ENCODE measurements around the gene ZDHHC9. TPM values are rescaled to one million over a fixed set of nuclear protein-coding genes. Genes with fewer than 3 reads are reported as not detected.
A peak's percentile ranks its signal among the peaks of the same experiment; 100 is the strongest.

ZDHHC9 gene
- total and polyA plus RNA-seq, 12 donors = 4.3 to 75.7 (median 24.6) TPM

DNA sequence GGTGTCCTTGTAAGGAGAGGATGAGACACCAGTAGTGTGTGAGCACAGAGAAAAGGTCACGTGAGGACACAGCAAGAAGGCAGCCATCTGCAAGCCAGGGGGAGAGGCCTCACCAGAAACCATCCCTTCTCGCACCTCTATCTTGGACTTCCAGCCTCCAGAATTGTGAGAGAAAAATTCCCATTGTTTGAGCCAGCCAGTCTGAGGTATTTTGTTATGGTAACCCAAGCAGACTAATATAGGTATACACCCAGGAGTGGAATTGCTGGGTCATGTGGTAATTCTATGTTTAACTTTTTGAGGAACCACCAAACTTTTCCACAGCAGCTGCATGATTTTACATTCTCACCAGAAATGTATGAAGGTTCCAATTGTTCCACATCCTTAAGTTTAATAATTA, 25.6 kb downstream of the ZDHHC9 start:
- H3K4me1 ChIP-seq (replicated peaks in 1 of 2) = no peaks in the 10 kb centered on the region
- no peak overlapping the region for H3K4me3 ChIP-seq
- intact Hi-C loops (cut with DNase I) = no loop called here
- no peaks in the 10 kb centered on the region for H3K36me3 ChIP-seq (replicated peaks in 1 of 2)
- no peak for DNase-seq
- H3K9me3 ChIP-seq (replicated peaks in 1 of 3) = no peaks in the 10 kb centered on the region
- 82 to 100% (median 94%) methylated on average over 2 of the region's 2 CpGs for WGBS, 4 donors
- no peaks in the 10 kb centered on the region for H3K27me3 ChIP-seq
- no peak overlapping the region for H3K27ac ChIP-seq
- TF ChIP-seq, protein P1, sequence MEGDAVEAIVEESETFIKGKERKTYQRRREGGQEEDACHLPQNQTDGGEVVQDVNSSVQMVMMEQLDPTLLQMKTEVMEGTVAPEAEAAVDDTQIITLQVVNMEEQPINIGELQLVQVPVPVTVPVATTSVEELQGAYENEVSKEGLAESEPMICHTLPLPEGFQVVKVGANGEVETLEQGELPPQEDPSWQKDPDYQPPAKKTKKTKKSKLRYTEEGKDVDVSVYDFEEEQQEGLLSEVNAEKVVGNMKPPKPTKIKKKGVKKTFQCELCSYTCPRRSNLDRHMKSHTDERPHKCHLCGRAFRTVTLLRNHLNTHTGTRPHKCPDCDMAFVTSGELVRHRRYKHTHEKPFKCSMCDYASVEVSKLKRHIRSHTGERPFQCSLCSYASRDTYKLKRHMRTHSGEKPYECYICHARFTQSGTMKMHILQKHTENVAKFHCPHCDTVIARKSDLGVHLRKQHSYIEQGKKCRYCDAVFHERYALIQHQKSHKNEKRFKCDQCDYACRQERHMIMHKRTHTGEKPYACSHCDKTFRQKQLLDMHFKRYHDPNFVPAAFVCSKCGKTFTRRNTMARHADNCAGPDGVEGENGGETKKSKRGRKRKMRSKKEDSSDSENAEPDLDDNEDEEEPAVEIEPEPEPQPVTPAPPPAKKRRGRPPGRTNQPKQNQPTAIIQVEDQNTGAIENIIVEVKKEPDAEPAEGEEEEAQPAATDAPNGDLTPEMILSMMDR (IDR thresholded peaks at IDR 0.05) = no peak
- no peak for TF ChIP-seq POLR2A (IDR thresholded peaks at IDR 0.05)

DNA sequence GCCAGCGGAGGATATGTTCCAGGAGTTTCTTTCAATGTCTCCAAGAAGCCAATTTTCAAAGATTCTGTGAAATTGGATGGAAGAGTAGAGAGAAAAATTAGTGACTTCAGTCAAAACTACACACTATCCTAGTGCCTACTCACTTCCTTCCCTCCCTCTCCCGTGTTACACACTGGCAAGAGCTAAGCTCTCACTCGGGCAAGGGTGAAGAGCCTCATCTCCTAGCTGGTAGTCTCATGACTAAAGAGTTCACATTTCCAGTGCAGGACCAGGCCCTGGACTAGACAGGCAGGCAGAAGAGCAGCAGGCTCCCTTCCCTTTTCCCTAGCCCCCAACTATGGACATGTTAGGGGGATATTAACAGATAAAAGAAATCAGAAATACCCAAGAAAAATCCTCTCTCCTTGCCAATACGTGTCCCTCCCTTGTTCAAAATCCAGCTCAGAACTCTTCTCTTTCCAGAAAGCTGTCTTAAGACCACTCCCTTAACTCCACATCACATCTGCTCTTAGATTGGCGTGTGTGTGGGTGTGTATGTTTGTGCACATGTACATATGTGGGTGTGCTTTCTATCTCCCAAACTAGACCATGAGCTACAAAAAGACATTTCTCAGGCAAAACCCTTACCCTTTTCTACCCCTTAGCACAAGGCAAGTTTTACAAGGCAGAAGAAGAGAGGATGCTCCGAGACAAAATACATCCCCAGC, 29.9 kb downstream of the ZDHHC9 start:
- intact Hi-C loops (cut with DNase I) = no loop called here
- Histone ChIP-seq H3K4me1 (replicated peaks in 1 of 2) (no peaks in the 10 kb centered on the region), H3K27ac (no peak overlapping the region), H3K4me3 (no peak overlapping the region), H3K9me3 (replicated peaks in 1 of 3) (no peaks in the 10 kb centered on the region), H3K36me3 (replicated peaks in 1 of 2) (no peaks in the 10 kb centered on the region), H3K27me3 (no peaks in the 10 kb centered on the region)
- WGBS, 4 donors = 76 to 96% (median 86%) methylated on average over 4 to 6 of the region's 6 CpGs
- TF ChIP-seq, protein P1 (IDR thresholded peaks at IDR 0.05) = no peak
- TF ChIP-seq POLR2A (IDR thresholded peaks at IDR 0.05) = no peak
- DNase-seq = no peak

DNA sequence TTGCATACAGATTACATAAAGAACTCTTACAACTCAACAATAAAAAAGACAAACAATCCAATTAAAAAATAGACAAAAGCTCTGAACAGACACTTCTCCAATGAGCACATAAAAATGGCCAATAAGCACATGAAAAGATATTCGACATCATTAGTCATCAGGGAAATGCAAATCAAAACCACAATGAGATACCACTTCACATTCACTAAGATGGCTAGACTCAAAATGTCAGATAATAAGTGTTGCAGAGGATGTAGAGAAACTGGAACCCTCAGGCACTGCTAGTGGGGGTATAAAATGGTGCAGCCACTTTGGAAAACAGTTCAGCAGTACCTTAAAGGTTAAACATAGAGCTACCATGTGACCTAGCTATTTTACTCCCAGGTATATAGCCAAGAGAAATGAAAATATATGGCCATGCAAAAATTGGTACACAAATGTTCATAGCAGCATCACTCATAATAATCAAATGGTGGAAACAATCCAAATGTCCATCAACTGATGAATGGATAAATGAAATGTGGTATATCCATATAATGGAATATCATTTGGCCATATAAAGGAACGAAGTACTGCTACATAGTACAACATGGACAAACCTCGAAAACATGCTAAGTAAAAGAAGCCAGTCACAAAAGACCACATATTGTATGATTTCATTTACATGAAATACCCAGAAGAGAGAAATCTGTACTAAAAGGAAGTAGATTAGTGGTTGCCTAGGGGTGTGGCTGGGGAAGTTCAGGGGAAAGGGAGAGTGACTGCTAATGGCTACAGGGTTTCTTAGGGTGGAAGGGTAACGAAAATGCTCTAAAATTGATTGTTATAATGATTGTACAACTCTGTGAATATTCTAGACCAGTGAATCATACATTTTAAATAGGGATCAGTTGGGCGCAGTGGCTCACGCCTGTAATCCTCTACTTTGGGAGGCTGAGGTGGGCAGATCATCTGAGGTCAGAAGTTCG, 34.6 kb downstream of the ZDHHC9 start:
- no peak overlapping the region for H3K4me3 ChIP-seq

More for the DNA sequence above, 34.6 kb downstream of the ZDHHC9 start:
- peak overlapping the region in 2 of 5 donors; percentile 31 to 52 for H3K27ac ChIP-seq
- 73 to 87% (median 84%) methylated on average over 6 to 7 of the region's 7 CpGs for WGBS, 4 donors
- no peaks in the 10 kb centered on the region for H3K4me1 ChIP-seq (replicated peaks in 1 of 2)
- DNase-seq = no peak
- H3K9me3 ChIP-seq (replicated peaks in 1 of 3) = no peaks in the 10 kb centered on the region
- no peak for TF ChIP-seq POLR2A (IDR thresholded peaks at IDR 0.05)
- TF ChIP-seq, protein P1 (IDR thresholded peaks at IDR 0.05) = no peak
- no peaks in the 10 kb centered on the region for H3K27me3 ChIP-seq
- intact Hi-C loops (cut with DNase I) = no loop called here
- H3K36me3 ChIP-seq (replicated peaks in 1 of 2) = no peaks in the 10 kb centered on the region
